NAMALWA (cell line): Measurements from ENCODE around the gene AP2B1.

ENCODE experiments used
- DNase-seq: peaks from one replicate; pipeline ENCODE4 v3.0.0-alpha.2; 2015; ENCODE audit warnings: low spot score

AP2B1 gene

DNA sequence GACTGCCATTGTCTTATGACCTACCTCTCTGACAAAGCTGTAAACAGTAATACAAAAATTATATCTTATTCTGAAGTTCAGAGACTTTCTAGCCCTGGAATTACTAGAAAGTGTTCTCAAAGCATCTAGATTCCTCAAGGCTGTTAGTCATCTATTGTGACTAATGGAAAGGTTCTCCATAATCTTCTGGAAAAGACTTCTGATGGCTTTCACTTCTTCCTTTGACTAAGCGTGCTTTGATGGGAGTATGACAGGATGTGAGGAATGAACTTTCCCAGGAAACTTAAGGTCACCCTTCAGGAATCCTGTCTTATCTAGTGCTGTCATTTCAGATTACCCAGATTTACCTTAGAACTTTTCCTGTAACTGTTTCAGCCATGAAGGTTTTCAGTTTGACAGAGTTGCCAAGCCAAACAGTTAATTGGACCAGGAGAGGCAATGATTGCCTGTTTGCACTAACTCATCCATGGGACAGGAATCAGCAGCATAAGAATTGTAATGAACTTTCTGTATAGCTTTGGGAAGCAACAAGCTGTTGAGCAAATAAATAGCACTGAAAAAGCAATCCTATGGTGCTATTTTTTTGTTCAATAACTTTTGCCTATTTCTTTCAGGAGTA is 43.5 kb downstream of the AP2B1 start:
- no peak for DNase-seq

DNA sequence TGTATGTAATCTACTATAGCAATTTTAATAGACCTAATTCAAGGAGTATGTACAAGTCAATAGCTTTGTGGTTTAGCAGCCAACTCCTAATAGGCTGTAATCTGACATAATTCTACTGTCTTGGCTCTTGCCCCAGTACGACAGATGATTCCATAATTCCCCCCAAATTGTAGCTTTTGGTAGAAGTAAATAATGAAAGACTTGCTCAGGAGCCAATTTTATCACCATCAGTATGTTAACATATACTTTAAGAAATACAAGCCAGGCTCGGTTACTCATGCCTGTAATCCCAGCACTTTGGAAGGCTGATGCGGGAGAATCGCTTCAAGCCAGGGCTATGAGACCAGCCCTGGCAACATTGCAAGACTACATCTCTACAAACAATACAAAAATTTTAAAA is 53.9 kb downstream of the AP2B1 start:
- no peak for DNase-seq

DNA sequence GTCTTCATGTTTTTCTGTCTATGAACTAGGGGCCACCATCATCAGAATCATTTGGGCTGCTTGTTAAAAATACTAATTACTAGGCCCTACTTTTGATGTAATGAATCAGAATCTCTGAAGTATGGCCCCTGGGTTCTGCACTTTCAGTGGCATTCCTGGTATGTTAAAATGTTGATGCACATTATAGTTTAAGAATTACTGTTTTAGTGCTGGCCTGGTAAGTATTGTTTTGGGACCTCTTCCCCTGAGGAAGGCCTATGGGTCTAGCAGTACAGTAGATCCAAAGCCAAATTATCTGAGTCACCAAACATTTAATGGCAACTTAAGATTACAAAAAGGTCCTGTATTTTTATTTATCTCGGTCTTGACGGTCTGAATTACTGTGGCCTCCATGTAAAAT is 58.8 kb downstream of the AP2B1 start:
- no peak for DNase-seq

DNA sequence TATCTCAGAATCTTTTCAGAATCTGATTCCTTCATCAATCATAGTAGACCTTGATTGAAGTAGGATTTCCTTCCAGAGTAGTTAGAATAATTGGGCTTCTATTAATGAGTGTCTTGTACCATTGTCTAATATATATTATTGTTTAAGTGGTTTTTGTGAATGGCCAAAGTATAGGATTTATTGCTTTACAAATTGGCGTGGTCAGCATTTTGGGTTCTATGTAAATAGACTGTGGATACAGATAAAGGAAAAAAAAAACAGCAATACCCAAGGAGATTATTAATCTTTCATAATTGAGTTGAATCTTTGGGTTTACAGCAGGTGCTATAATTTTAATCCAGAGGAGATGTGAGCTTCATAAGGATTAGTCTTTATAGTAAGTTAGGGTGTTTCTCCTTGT is 64.3 kb downstream of the AP2B1 start:
- no peak for DNase-seq

DNA sequence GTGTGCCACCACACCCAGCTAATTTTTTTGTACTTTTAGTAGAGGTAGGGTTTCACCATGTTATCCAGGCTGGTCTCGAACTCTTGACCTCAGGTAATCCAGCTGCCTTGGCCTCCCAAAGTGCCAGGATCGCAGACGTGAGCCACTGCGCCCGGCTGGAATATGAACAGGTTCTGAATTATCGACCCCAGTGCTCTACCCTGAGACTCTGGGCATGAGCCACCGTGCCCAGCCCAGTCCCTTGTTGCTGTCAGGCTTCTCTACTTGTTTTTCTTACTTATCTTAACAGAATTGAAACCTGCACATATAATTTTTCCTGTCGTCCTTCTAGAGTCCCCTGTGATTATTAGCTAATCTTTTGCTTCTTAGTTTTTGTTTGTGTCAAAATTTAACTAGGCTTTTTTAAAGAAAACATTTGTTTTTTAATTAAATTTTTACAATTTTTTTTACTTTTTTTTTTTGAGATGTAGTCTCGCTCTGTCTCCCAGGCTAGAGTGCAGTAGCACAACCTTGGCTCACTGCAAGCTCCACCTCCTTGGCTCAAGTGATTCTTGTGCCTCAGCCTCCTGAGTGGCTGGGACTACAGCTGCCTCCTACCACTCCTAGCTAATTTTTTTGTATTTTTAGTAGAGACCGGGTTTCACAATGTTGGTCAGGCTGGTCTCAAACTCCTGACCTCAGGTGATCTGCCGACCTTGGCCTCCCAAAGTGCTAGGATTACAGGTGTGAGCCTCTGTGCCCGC is 66.7 kb downstream of the AP2B1 start:
- DNase-seq, result no peak

DNA sequence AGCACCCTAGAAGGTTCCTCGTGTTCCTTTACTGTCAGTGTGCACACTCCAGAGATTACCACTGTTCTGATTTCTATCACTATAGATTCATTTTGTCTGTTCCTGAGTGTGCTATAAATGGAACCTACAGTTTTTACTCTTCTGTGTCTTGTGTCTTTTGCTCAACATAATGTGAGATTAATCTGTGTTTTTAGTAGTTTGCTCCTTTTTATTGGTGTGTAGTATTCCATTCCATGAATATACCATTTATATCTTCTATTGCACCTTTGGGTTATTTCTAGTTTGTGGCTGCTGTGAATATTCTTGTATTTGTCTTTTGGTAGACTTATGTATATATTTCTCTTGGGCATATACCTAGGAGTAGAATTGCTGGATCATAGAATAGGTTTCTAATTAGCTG is 68.2 kb downstream of the AP2B1 start:
- no peak for DNase-seq

DNA sequence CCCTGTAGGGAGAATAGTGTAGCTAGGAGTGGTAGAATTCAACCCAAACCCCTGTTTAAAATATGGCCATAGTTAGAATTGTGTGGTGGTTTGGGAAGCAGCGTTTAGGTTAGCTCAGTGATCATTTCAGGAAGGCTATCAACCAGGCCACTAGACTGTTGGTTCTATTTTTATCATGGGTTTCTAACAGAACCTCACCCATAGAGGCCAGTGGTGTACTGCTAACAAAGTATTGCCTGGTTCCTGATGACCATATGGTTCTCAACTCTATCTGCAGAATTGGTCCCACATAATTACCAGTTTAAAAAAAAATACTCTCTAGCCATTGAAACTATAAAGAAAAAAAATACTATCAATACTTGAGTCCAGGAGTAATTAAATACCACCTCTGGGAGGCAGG is 73.8 kb downstream of the AP2B1 start:
- DNase-seq, result no peak

DNA sequence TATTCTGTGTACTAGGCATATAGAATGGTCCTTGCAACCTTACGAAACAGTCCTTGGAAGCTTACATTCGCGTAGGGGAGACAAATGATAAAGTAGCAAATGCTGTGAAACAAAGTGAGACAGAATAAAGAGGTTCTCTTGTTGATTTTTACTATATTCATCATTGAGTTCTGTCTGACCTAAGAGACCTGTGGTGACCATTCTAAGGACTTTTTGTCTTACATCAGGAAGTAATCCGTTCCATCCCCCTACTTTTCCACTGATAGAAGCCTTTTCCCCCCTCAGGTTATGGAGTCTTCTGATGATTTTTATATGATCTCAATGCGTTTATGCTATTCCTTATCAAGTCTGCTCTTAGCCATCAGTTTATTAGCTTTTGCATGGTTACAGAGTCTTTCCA is 77.6 kb downstream of the AP2B1 start:
- DNase-seq, result no peak

DNA sequence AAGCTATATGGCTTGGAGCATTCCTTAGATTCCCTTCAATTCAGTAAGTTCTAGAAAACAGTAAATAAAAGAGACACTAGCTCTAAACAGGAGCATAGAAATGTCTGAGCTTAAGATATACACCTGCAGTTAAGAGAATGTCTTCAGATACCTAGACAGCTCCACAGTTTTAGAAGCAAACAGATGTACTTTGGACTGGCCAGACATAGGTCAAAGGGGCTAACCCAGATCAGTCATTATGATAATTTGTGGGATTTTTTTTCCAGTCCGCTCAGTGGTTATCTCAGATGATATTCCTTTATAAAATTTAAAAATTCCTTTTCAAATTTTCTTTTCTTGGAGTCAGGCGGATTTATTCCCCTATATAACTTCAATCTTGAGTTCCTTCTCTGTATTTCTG is 78.5 kb downstream of the AP2B1 start:
- no peak for DNase-seq

DNA sequence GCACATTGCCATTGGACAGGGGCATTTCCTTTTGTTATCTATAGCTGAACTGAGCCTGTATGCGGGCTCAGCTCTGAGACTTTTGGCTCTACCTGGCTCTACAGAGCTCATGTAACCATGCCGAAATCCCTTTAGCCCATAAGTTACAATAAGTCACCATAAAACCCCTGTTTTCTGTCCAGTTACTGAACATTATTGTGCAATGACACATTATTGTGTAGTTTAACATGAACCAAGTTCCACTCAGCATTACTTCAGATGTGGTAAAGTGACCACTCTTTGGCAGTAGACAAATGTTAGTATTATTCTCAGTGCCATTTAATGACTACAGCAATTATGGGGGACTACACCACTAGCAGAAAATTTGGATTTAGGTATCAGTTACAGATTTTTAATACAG is 78.9 kb downstream of the AP2B1 start:
- no peak for DNase-seq

DNA sequence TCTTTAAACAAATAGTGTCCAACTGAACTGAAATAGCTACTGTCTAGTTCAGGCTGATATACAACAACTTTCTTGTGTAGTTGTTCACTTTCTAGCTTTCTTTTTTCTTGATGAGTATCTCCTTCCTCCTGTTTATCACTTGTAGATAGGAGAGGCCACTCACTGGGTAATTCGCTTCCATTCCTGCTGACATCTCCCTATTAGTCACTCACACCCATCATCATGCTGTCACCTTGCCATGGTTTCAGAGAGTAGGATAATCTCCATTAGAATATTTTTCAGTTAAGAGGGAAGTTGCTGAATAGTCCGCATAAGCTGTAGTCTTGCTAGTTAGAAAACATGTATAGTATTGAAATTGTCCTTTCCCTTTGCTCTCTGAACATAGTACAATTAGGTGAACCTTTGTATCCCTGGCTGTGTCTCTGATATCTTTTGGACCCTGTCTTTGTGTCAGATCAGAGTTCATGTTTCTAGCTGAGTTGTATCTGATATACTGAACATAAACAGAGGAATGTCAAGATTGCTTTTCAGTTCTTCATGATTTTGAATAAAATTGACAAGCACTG is 79.9 kb downstream of the AP2B1 start:
- DNase-seq, result no peak

DNA sequence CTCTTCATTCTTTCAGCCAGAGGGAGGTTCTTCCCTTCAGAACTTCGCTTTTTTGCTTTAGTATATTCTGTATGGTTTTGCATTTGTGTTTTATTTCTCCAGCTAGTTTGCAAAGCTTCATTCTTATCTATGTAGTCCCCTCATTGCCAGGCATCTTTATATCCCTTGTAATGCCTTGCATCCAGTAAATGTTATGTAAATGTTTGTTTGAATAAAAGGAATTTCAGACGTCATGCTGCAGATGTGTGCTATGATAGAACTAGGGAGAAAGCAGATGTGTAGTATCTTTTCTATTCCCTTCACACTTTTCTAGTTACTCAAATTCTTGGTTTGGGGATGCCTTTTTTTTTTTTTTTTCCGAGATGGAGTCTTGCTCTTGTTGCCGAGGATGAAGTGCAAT is 81.7 kb downstream of the AP2B1 start:
- no peak for DNase-seq

DNA sequence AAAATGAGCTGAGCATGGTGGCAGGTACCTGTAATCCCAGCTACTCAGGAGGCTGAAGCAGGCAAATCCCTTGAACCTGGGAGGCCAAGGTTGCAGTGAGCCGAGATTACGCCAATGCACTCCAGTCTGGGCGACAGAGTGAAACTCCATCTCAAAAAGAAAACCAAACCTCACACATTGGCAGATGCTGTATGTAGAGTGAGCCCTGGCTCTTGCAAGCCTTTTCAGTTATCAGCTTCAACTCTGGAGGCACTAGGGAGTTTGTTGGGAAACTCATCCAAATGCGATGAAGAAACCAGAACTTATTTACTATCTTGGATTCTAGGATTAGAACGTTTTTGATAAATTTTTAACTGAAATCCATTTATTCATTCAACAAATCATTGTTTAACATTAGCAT is 87.4 kb downstream of the AP2B1 start:
- no peak for DNase-seq

DNA sequence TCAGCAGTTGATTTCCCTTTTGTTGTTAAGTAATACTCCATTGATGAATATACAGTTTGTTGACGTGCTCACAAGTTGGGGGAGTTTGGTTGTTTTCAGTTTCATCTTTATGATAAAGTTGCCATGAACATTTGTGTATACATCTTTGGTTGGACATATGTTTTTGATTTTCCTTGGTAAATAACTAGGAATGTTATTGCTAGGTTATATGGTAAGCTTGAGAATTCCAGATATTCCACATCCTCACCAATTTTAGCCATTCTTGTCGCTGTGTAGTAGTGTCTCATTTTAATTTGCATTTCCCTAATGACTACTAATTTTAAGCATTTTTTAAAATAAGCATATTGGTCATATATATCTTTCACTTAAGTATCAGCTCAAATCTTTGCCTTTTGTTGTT is 89.3 kb downstream of the AP2B1 start:
- DNase-seq, result no peak

DNA sequence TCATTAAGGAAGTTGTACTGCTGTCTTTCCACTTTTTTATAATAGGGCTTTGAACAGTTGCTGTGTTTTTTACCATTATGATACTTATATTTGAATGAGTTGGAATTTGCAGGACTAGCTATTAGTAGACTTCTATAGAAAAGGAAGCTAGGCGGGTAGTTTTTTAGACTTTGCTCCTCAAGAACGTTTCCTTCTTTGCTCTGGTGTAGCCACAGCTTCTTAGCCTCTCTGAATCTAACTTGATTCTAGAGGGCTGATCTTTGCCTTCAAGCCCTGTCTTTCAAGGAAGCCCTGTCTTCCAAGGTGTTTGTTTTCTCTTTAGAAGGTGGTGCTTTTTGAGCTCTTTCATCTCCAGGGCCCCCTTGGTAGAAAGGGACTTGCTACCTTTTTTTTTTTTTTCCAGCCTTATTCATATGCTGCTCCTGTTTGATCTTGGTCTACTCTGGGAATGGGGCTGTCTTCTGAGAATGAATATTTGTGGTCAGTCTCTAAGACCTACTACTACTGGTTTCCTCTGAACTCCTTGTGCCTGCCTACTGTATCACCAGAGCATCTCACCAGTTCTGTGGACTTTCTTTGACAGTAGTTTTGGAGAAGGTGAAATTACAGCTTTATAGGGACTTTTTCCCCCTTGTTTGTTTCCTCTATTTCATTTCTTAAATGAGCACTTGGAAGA is 92.0 kb downstream of the AP2B1 start:
- DNase-seq, result no peak

DNA sequence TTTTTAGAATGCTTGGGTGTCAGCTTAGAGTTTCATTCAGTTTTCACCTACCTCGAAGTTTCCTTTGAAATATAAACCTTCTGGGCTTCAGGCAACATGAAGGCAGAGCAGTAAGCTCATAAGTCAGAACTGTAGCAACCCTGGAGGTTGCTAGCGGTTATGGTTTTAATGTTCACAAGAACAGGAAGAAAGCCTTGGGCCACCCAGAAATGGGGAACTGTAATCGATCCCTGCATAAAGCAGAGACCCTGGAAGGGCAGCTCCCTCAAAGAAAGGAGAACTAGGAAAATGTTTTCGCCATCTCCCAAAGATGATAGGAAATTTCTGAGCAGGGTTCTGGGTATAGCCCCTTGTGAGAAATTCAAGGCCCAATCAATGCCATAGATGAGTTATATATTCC is 96.5 kb downstream of the AP2B1 start:
- no peak for DNase-seq

DNA sequence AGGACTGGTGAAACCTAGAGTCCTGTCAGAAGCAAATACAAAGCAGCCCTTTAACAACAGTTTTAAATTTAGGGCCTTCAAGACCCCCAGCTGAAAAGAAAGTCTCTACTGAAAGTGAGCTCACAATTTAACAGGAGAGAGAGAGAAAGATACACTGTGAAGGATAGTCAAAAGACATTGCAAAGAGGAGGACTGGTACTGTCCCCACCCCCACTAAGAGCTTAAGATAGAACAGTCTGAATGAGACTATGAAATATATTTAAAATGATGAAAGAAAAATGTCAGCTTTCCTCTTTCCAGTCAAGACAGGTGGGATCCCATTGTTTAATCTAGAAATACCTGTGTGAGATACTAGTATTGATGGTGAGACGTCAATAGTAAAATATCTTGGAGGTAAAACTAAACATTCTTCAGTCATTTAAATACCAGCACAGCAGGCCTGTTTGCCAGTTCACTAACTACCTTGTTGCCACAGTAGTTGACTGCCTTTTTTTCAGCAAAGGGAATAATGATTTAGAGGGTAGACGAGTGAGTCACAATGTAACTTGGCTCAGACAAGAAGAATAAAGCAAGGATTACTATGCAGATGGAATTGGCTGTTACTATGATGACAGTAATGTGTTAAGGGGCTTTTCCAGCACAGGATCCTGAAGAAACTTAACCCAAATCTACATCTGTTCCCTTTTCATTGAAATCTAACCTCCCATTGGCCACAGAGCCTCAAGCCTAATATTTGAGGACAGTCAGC is 97.1 kb downstream of the AP2B1 start:
- no peak for DNase-seq

DNA sequence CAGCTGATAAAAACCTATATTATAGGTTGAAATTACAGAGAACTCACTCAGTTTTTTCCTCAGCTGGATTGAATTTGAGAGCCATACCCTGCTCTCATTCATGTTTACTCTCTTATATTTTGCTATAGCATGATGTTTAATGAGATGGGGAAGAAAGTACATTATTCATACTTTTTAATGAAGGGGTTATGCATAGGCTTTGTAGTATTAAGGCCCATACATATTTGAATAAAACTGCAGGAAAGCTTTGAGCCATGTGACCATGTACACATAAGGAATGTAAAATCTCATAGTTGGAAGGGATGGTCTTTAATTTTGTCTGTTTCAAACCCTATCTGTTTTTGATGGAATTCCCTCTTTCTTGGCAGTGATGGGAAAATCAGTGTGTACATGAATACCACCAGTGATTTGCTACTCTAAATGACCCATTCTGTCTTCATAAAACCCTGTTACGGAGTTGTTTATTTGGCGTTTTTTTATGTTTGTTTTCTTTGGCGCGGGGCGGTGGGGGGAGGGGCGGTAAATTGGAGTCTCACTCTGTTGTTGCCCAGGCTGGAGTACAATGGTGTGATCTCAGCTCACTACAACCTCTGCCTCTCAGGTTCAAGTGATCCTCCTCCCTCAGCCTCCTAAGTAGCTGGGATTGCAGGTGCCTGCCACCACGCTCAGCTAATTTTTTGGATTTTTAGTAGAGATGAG is 105.5 kb downstream of the AP2B1 start:
- DNase-seq, result no peak

DNA sequence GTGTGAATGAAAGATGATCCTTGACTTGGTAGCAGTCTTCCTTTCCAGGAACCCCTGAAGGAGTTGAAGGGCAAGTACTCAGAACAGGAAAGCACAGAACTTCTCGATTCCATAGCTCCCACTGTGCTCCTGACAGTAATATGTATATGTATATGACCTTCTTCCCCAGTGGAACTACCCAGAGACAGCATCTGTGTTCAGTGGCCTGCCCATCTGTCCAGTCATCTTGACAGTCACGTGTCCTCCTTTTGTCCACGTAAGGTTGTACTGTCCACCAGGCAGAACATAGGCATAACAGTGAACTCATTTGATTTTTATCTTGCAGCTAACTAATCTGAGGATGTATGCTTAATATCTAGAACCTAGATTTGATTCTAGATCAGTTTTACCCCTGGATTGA is 106.5 kb downstream of the AP2B1 start:
- DNase-seq, result no peak

DNA sequence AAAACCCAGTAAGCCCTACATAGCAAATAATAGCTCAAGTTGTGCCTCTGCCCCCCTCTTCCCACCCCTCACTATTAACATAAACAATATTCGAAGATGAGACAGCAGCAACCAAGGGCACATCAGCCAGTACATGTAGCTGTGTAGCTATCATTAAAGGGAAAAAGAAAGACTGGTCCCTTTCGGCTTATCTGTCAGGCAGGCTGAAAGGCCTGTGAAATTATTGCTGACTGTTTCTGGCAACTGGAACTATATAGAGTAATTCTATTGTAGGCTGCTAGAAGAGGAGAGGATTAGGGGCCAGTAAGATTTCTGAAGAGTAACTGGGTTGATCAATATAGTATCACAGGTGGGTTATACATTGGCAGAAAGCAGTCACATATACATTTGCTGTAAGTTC is 107.8 kb downstream of the AP2B1 start:
- DNase-seq, result no peak

DNA sequence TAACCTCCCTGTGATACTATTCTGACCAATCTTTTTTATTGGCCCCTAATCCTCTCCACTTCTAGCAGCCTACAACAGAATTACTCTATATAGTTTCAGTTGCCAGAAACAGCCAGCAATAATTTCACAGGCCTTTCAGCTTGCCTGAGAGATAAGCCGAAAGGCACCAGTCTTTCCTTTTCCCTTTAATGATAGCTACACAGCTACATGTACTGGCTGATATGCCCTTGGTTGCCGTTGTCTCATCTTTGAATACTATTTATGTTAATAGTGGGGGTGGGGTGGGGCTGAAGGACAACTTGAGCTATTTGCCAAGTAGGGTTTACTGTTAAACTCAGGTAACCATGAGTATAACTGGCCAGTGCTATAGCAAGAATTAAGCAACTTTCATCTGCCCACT is 108.5 kb downstream of the AP2B1 start:
- no peak for DNase-seq

DNA sequence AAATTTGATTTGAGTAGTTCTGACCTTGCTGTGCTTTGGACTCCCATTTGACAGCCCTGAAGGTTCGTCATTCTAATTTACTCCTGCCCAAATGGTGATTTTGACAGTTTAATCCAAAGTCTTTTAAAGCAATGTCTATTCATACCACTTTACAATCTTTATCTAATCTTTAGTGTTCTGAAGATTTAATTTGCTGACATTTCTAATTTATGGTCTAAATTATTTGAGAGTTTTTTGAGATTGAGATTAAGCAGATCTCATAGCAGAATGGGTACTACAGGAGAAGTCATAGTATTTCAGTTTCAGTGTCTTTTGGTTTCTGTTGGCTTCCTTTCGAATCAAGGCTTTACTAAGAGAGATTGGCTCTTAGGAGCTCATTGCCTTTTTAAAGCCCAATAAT is 111.7 kb downstream of the AP2B1 start:
- no peak for DNase-seq
